Naive B cell (primary cell): ENCODE measurements around the gene DRC7. TPM values are rescaled to one million over a fixed set of nuclear protein-coding genes. Genes with fewer than 3 reads are reported as not detected.
A peak's percentile ranks its signal among the peaks of the same experiment; 100 is the strongest.
"Not testable (repeated sequence)": the region's sequence is repeated elsewhere in the genome, so short reads cannot be mapped to it uniquely, and the experiment has no call there.

Experiments used
- ATAC-seq, 2 donors: fragments of 150-1000 bp; cut with Tn5 transposase; 2 replicates each; pipeline ENCODE4 v1.10.0; 2021; ENCODE audit warnings: low read depth in 2 of 2, mild to moderate bottlenecking in 2 of 2, moderate library complexity in 2 of 2
- DNase-seq: peaks from one replicate; pipeline ENCODE4 v3.0.0; 2022
- H3K27ac Mint-ChIP-seq, 6 donors: one replicate each; pipeline ENCODE4 v1.8.0; 2020 to 2022; ENCODE audit warnings: mild to moderate bottlenecking in 6 of 6, mixed read lengths in 6 of 6, moderate library complexity in 5 of 6, inconsistent platforms in 2 of 6
- H3K27me3 Mint-ChIP-seq, 3 donors: one replicate each; pipeline ENCODE4 v1.8.0; 2021 to 2022; ENCODE audit warnings: mixed read lengths in 3 of 3, mild to moderate bottlenecking in 1 of 3
- H3K36me3 Mint-ChIP-seq, 2 donors: one replicate each; pipeline ENCODE4 v1.8.0; 2020 to 2022; ENCODE audit warnings: mixed read lengths in 2 of 2, inconsistent platforms in 1 of 2, mild to moderate bottlenecking in 1 of 2
- H3K4me1 Mint-ChIP-seq, 3 donors: one replicate each; pipeline ENCODE4 v1.8.0; 2020 to 2022; ENCODE audit warnings: mixed read lengths in 3 of 3, inconsistent platforms in 1 of 3, mild to moderate bottlenecking in 1 of 3, moderate library complexity in 1 of 3
- H3K4me3 Mint-ChIP-seq, 8 donors: one replicate each; pipeline ENCODE4 v1.8.0; 2020 to 2022; ENCODE audit warnings: mild to moderate bottlenecking in 8 of 8, mixed read lengths in 8 of 8, moderate library complexity in 8 of 8, inconsistent platforms in 2 of 8
- H3K9me3 Mint-ChIP-seq, 7 donors: one replicate each; pipeline ENCODE4 v1.8.0; 2020 to 2022; ENCODE audit warnings: mixed read lengths in 7 of 7, mild to moderate bottlenecking in 5 of 7, inconsistent platforms in 2 of 7, moderate library complexity in 1 of 7
- polyA plus RNA-seq, 6 donors: library from polyadenylated mRNA; unstranded; fragments of 300-500 nt; fragmentation: Illumina TruSeq; gene quantifications; one replicate each; pipeline ENCODE4 v1.2.3, GENCODE V29; 2021; ENCODE audit warnings: low read depth in 6 of 6

DRC7 gene
- polyA plus RNA-seq, 6 donors from 2014 or later, result not detected

- Mint-ChIP-seq H3K9me3 (peaks cover 0 to 5% (median 0%) of the 10 kb centered on the region in 7 donors), H3K4me1 (peaks cover 0 to 5% (median 0%) of the 10 kb centered on the region in 3 donors), H3K27me3 (peaks cover 0 to 19% (median 14%) of the 10 kb centered on the region in 3 donors), H3K27ac (no peak overlapping the region), H3K4me3 (no peak overlapping the region), H3K36me3 (peaks cover 0 to 8% of the 10 kb centered on the region in 2 donors)
- ATAC-seq (no peak), DNase-seq (no peak)
Measured at GRCh38 chr16:57708168-57708567, 13.6 kb downstream of the DRC7 start.

DNA sequence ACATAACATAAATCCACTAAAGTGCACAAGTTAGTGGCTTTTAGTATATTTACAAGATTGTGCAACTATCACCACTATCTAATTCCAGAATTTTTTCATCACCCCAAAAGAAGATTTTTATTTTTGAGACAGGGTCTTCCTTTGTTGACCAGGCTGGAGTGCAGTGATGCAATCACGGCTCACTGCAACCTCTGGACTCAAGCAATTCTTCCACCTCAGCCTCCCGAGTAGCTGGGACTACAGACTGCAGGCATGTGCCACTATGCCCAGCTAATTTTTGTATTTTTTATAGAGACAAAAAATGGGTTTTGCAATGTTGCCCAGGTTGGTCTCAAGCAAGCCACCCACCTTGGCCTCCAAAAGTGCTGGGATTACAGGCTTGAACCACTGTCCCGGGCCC lies 15.1 kb downstream of the DRC7 start:
- no peak overlapping the region for H3K27ac Mint-ChIP-seq
- peaks cover 0 to 5% (median 0%) of the 10 kb centered on the region in 3 donors for H3K4me1 Mint-ChIP-seq
- no peak for DNase-seq
- no peak overlapping the region for H3K4me3 Mint-ChIP-seq
- ATAC-seq, result no peak
- peaks cover 0 to 5% (median 0%) of the 10 kb centered on the region in 7 donors for H3K9me3 Mint-ChIP-seq
- H3K36me3 Mint-ChIP-seq, result peaks cover 0 to 8% of the 10 kb centered on the region in 2 donors
- H3K27me3 Mint-ChIP-seq, result peaks cover 0 to 19% (median 14%) of the 10 kb centered on the region in 3 donors

- no peak for ATAC-seq
- H3K27ac Mint-ChIP-seq, result no peak overlapping the region
Measured at GRCh38 chr16:57711346-57711745, 16.7 kb downstream of the DRC7 start.

DNA sequence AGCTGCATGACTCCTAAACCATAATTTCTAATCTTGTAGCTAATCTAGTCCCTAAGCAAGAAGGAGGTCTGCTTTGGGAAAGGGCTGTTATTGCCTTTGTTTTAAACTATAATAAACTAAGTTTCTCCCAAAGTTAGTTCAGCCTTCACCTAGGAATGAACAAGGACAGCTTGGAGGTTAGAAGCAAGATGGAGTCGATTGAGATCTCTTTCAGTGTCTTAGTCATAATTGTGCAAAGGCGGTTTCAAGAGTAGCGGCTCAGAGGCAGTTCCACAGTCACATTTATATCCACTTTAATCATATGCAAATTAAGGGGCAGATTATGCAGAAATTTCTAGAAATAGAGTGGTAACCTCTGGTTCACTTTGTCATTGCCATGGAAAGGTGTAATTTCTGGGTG lies 17.4 kb downstream of the DRC7 start:
- H3K4me1 Mint-ChIP-seq, result peaks cover 0 to under 1% (median 0%) of the 10 kb centered on the region in 3 donors
- peaks cover 0 to under 1% (median 0%) of the 10 kb centered on the region in 7 donors for H3K9me3 Mint-ChIP-seq
- H3K36me3 Mint-ChIP-seq, result peaks cover 0 to 2% of the 10 kb centered on the region in 2 donors
- no peak overlapping the region for H3K27ac Mint-ChIP-seq
- H3K27me3 Mint-ChIP-seq, result peaks cover 0 to 5% (median 4%) of the 10 kb centered on the region in 3 donors
- ATAC-seq (no peak), DNase-seq (no peak)
- H3K4me3 Mint-ChIP-seq, result no peak overlapping the region

More at GRCh38 chr16:57711346-57711745, 16.7 kb downstream of the DRC7 start:
- Mint-ChIP-seq H3K4me1 (peaks cover 0 to 5% (median 0%) of the 10 kb centered on the region in 3 donors), H3K27me3 (peaks cover 0 to 12% (median 11%) of the 10 kb centered on the region in 3 donors), H3K36me3 (peaks cover 0 to 8% of the 10 kb centered on the region in 2 donors), H3K9me3 (peaks cover 0 to 5% (median 0%) of the 10 kb centered on the region in 7 donors), H3K4me3 (no peak overlapping the region)
- no peak for DNase-seq

GRCh38 chr16:57712569-57712968 lies 18.0 kb downstream of the DRC7 start:
- H3K9me3 Mint-ChIP-seq, H3K36me3 Mint-ChIP-seq, DNase-seq, H3K4me3 Mint-ChIP-seq, H3K27me3 Mint-ChIP-seq, H3K27ac Mint-ChIP-seq, H3K4me1 Mint-ChIP-seq, ATAC-seq: not testable (repeated sequence)

DNA sequence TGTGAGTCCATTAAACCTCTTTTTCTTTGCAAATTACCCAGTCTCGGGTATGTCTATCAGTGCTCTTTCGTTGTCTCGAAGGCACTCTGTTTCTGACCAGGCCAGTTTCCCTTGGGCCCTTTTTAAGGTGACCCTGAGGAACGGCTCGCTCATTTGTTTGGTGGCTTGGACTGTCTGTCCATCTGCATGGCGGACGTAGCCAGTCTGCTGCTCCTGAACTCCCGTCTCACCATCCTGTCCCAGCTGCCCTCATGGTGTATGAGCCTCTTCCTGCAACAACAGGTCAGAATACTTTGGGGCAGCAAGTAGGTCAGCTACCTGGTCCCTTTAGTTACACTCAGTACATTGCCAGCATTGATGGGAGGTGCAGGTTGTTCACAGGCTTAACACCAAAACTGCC lies 19.0 kb downstream of the DRC7 start:
- no peaks in the 10 kb centered on the region for H3K4me1 Mint-ChIP-seq
- no peaks in the 10 kb centered on the region for H3K36me3 Mint-ChIP-seq
- ATAC-seq, result no peak
- no peaks in the 10 kb centered on the region for H3K9me3 Mint-ChIP-seq
- DNase-seq, result no peak
- no peak overlapping the region for H3K27ac Mint-ChIP-seq
- H3K27me3 Mint-ChIP-seq, result no peaks in the 10 kb centered on the region
- no peak overlapping the region for H3K4me3 Mint-ChIP-seq

- DNase-seq, result no peak
- Mint-ChIP-seq H3K27ac (no peak overlapping the region), H3K4me3 (no peak overlapping the region), H3K36me3 (no peaks in the 10 kb centered on the region), H3K27me3 (no peaks in the 10 kb centered on the region), H3K9me3 (no peaks in the 10 kb centered on the region), H3K4me1 (no peaks in the 10 kb centered on the region)
- no peak for ATAC-seq
Measured at GRCh38 chr16:57714047-57714446, 19.4 kb downstream of the DRC7 start.

- DNase-seq (peak; percentile 16), ATAC-seq (peak; percentile 48 to 60)
- Mint-ChIP-seq H3K4me1 (peaks cover 0 to 4% (median under 1%) of the 10 kb centered on the region in 3 donors), H3K36me3 (no peaks in the 10 kb centered on the region), H3K27ac (no peak overlapping the region), H3K9me3 (no peaks in the 10 kb centered on the region), H3K4me3 (no peak overlapping the region), H3K27me3 (no peaks in the 10 kb centered on the region)
Measured at GRCh38 chr16:57720142-57720575, 25.6 kb downstream of the DRC7 start.

DNA sequence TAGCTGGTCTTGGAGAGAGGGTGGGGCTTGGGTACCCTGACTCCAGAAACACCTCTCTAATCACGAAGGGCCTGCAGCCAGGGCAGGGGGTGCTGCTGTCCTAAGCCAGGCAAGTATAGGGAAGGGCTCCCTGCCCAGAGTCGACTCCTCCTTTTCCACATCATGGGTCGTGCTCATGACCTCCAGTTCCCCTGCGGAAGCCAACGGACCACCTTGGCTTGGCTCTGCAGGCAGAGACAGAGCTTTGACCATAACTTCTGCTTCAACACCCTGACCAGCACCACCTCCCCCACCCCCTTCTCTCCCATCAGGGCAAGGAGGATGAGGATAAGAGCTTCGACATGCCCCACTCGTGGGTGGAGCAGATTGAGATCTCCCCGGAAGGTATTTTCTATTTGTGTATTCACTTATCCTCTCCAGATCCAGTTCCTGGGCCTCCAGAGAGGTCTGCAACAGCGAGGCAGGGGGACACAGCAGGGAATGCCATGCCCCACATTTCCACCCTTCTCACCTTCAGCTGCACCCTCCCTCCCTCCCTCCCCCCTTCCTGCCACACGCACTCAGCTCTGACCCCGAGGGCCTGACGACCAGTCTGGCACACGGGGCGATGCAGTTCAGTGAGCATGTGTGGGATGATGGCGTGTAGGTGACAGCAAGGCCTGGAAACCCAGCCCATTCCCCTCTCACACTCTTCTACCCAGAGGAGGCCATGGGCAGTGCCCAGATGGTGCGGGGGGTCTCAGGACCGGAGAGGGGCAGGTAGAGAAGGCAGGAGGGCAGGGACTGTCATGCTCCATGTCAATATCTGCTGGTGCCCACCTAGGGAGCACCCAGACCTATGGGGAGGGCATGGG lies 27.0 kb downstream of the DRC7 start:
- Mint-ChIP-seq H3K9me3 (no peaks in the 10 kb centered on the region), H3K4me1 (peaks cover 0 to 6% (median 2%) of the 10 kb centered on the region in 3 donors), H3K27me3 (no peaks in the 10 kb centered on the region), H3K36me3 (no peaks in the 10 kb centered on the region), H3K4me3 (no peak overlapping the region), H3K27ac (no peak overlapping the region)
- DNase-seq (no peak), ATAC-seq (no peak)

- H3K4me3 Mint-ChIP-seq, result no peak overlapping the region
- ATAC-seq (no peak), DNase-seq (no peak)
- no peaks in the 10 kb centered on the region for H3K36me3 Mint-ChIP-seq
- peaks cover 0 to 6% (median 2%) of the 10 kb centered on the region in 3 donors for H3K4me1 Mint-ChIP-seq
- H3K9me3 Mint-ChIP-seq, result no peaks in the 10 kb centered on the region
- no peak overlapping the region for H3K27ac Mint-ChIP-seq
- H3K27me3 Mint-ChIP-seq, result no peaks in the 10 kb centered on the region
Measured at GRCh38 chr16:57722210-57722499, 27.5 kb downstream of the DRC7 start.

- Mint-ChIP-seq H3K27ac (peak overlapping the region in 1 of 6 donors; percentile 65), H3K4me1 (peaks cover 0 to 6% (median 2%) of the 10 kb centered on the region in 3 donors), H3K4me3 (no peak overlapping the region), H3K9me3 (no peaks in the 10 kb centered on the region), H3K36me3 (no peaks in the 10 kb centered on the region), H3K27me3 (no peaks in the 10 kb centered on the region)
- DNase-seq, result no peak
- no peak for ATAC-seq
Measured at GRCh38 chr16:57722651-57723050, 28.0 kb downstream of the DRC7 start.

GRCh38 chr16:57723170-57723569 lies 28.6 kb downstream of the DRC7 start:
- Mint-ChIP-seq H3K4me3 (no peak overlapping the region), H3K4me1 (peaks cover 0 to 6% (median 2%) of the 10 kb centered on the region in 3 donors), H3K27me3 (no peaks in the 10 kb centered on the region), H3K9me3 (no peaks in the 10 kb centered on the region), H3K36me3 (no peaks in the 10 kb centered on the region), H3K27ac (peak overlapping the region in 1 of 6 donors; percentile 37)
- DNase-seq (no peak), ATAC-seq (no peak)

DNA sequence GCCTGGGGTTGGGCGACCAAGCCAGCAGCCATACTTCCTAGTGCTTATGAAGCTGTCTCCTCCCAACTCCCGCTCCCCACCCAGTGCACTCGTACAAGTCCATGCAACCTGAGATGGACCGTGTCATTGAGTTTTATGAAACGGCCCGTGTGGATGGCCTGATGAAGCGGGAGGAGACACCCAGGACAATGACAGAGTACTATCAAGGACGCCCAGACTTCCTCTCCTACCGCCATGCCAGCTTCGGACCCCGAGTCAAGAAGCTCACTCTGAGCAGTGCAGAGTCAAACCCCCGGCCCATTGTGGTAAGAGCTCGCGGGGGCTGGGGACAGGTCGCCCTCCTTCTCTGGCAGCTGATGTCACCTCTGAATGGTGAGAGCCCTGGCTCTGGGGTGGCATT lies 29.9 kb downstream of the DRC7 start:
- H3K4me3 Mint-ChIP-seq, result no peak overlapping the region
- no peaks in the 10 kb centered on the region for H3K27me3 Mint-ChIP-seq
- H3K27ac Mint-ChIP-seq, result no peak overlapping the region
- H3K9me3 Mint-ChIP-seq, result peaks cover 0 to 1% (median 0%) of the 10 kb centered on the region in 7 donors
- no peak for ATAC-seq
- DNase-seq, result no peak
- H3K36me3 Mint-ChIP-seq, result no peaks in the 10 kb centered on the region
- peaks cover 2 to 6% (median 3%) of the 10 kb centered on the region in 3 donors for H3K4me1 Mint-ChIP-seq

- no peaks in the 10 kb centered on the region for H3K36me3 Mint-ChIP-seq
- ATAC-seq (peak; percentile 32 to 49), DNase-seq (no peak)
- H3K27ac Mint-ChIP-seq, result peak overlapping the region in 2 of 6 donors; percentile 3 to 62
- peaks cover 2 to 6% (median 3%) of the 10 kb centered on the region in 3 donors for H3K4me1 Mint-ChIP-seq
- H3K27me3 Mint-ChIP-seq, result no peaks in the 10 kb centered on the region
- peak overlapping the region in 1 of 8 donors; percentile 25 for H3K4me3 Mint-ChIP-seq
- H3K9me3 Mint-ChIP-seq, result peaks cover 0 to 1% (median 0%) of the 10 kb centered on the region in 7 donors
Measured at GRCh38 chr16:57725151-57725550, 30.5 kb downstream of the DRC7 start.
